Measurements from ENCODE around the gene KCTD15. TPM values are rescaled to one million over a fixed set of nuclear protein-coding genes. Genes with fewer than 3 reads are reported as not detected.

The KCTD15 gene
- total RNA-seq, 3 donors from 2014 or later (not counting 1 experiment from before 2014, with no cell fraction given): 0.59 to 4.7 (median 1.4) TPM

- H3K9me3 ChIP-seq (ENCODE audit: control insufficient read depth, insufficient read depth, low read length): no peaks in the 10 kb centered on the region
- Mint-ChIP-seq H3K27me3 (ENCODE audit: low read depth in 2 of 2) (peaks cover 11 to 28% of the 10 kb centered on the region in 2 donors), H3K4me3 (peak overlapping the region; percentile 87), H3K36me3 (no peaks in the 10 kb centered on the region), H3K9me3 (no peaks in the 10 kb centered on the region), H3K27ac (no peak overlapping the region), H3K4me1 (no peaks in the 10 kb centered on the region)
- intact Hi-C loops (cut with micrococcal nuclease): no loop called here
- TF ChIP-seq CTCF (IDR thresholded peaks at IDR 0.05): no peak
- H3K4me3 ChIP-seq (ENCODE audit: low read length): no peak overlapping the region
- ATAC-seq: no peak
- peaks cover 6% of the 10 kb centered on the region for H3K4me1 ChIP-seq (ENCODE audit: control insufficient read depth, insufficient read depth, low read length)
- 38% methylated on average over 44 of the region's 61 CpGs for WGBS (ENCODE audit: insufficient coverage)
- H3K27ac ChIP-seq (ENCODE audit: low read length): no peak overlapping the region
- H3K27me3 ChIP-seq (ENCODE audit: control insufficient read depth, insufficient read depth, low read length): no peaks in the 10 kb centered on the region
- no peaks in the 10 kb centered on the region for H3K36me3 ChIP-seq (ENCODE audit: control insufficient read depth, insufficient read depth, low read length)
- DNase-seq: peak in 1 of 2 donors; percentile 32
These were observed 1.4 kb downstream of the KCTD15 start for GRCh38 chr19:33797802-33798671.

GRCh38 chr19:33798681-33799111 lies 2.0 kb downstream of the KCTD15 start:
- peaks cover 11 to 22% of the 10 kb centered on the region in 2 donors for H3K27me3 Mint-ChIP-seq (ENCODE audit: low read depth in 2 of 2)
- H3K27ac ChIP-seq (ENCODE audit: low read length): no peak overlapping the region
- TF ChIP-seq CTCF (IDR thresholded peaks at IDR 0.05): no peak
- no peak overlapping the region for H3K27ac Mint-ChIP-seq
- no peaks in the 10 kb centered on the region for H3K27me3 ChIP-seq (ENCODE audit: control insufficient read depth, insufficient read depth, low read length)
- no peaks in the 10 kb centered on the region for H3K36me3 Mint-ChIP-seq
- no peak for ATAC-seq
- WGBS (ENCODE audit: insufficient coverage): 93% methylated on average over 12 of the region's 12 CpGs
- no peaks in the 10 kb centered on the region for H3K9me3 Mint-ChIP-seq
- intact Hi-C loops (cut with micrococcal nuclease): loop anchor here (1.0 kb wide), 1 partner anchor 26 kb away; no protein-coding TSS in a partner anchor
- H3K36me3 ChIP-seq (ENCODE audit: control insufficient read depth, insufficient read depth, low read length): no peaks in the 10 kb centered on the region
- no peak for DNase-seq
- H3K4me3 Mint-ChIP-seq: no peak overlapping the region
- no peak overlapping the region for H3K4me3 ChIP-seq (ENCODE audit: low read length)
- H3K4me1 Mint-ChIP-seq: no peaks in the 10 kb centered on the region
- no peaks in the 10 kb centered on the region for H3K9me3 ChIP-seq (ENCODE audit: control insufficient read depth, insufficient read depth, low read length)
- H3K4me1 ChIP-seq (ENCODE audit: control insufficient read depth, insufficient read depth, low read length): peaks cover 6% of the 10 kb centered on the region

- Mint-ChIP-seq H3K4me1 (no peaks in the 10 kb centered on the region), H3K27me3 (ENCODE audit: low read depth in 2 of 2) (peaks cover 11 to 19% of the 10 kb centered on the region in 2 donors), H3K36me3 (no peaks in the 10 kb centered on the region), H3K9me3 (no peaks in the 10 kb centered on the region), H3K4me3 (no peak overlapping the region), H3K27ac (no peak overlapping the region)
- H3K36me3 ChIP-seq (ENCODE audit: control insufficient read depth, insufficient read depth, low read length): no peaks in the 10 kb centered on the region
- intact Hi-C loops (cut with micrococcal nuclease): loop anchor here (1.0 kb wide), 1 partner anchor 25 kb away; no protein-coding TSS in a partner anchor
- DNase-seq: no peak
- H3K4me1 ChIP-seq (ENCODE audit: control insufficient read depth, insufficient read depth, low read length): peaks cover 6% of the 10 kb centered on the region
- WGBS (ENCODE audit: insufficient coverage): 88% methylated on average over 5 of the region's 5 CpGs
- no peaks in the 10 kb centered on the region for H3K27me3 ChIP-seq (ENCODE audit: control insufficient read depth, insufficient read depth, low read length)
- no peak overlapping the region for H3K4me3 ChIP-seq (ENCODE audit: low read length)
- no peaks in the 10 kb centered on the region for H3K9me3 ChIP-seq (ENCODE audit: control insufficient read depth, insufficient read depth, low read length)
- no peak for ATAC-seq
- no peak for TF ChIP-seq CTCF (IDR thresholded peaks at IDR 0.05)
- H3K27ac ChIP-seq (ENCODE audit: low read length): no peak overlapping the region
These were observed 2.8 kb downstream of the KCTD15 start for GRCh38 chr19:33799476-33799875.
